Spleen (tissue), 7 donors: Measurements from ENCODE around the gene TESMIN.

Source experiments
- POLR2A ChIP-seq, 3 donors: fragments of 450-650 bp; IDR thresholded peaks; one replicate each; pipeline ENCODE4 v1.5.1; 2017; ENCODE audit warnings: antibody characterized with exemption in 3 of 3, mild to moderate bottlenecking in 1 of 3
- TF ChIP-seq, protein P1 (sequence below), 11 experiments: fragments of 200-600 bp in 7 of 11; fragments of 450-650 bp in 4 of 11; sonication (generic) in 4 of 11; IDR thresholded peaks in 8 of 11; conservative IDR thresholded peaks in 3 of 11; 1 replicate in 7 of 11; 2 replicates in 4 of 11; pipeline versions ENCODE4 v1.4.0 to v1.8.0; 2016 to 2021; ENCODE audit warnings: antibody characterized with exemption in 11 of 11, inconsistent platforms in 4 of 11, mild to moderate bottlenecking in 1 of 11
- donor health status: DM: no; HTN: no; CAD: no; lungs with moderate emphysema.
- donor health status: DM: no; HTN: no; CAD: no.
- donor health status: DM: no; HTN: no; CAD: no.

DNA sequence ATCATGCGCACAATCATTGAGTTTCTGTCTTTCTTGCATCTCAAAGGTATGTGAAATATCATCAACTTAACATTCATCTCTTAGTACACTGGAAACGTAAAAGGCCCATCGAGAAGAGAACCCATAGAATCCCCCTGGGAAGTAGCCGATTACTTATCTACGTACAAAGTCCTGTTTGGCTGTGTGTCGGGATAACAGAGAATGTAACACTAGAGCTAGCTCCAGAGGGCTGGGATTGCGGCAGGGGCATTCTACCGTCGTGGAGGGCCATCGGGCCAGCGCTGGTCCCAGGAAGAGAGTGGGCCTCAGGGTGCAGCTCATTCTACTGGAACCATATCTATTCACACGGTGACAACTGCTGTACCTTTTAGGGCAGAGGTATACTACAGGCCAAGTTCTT lies 62.4 kb downstream of the TESMIN start:
- TF ChIP-seq, protein P1, sequence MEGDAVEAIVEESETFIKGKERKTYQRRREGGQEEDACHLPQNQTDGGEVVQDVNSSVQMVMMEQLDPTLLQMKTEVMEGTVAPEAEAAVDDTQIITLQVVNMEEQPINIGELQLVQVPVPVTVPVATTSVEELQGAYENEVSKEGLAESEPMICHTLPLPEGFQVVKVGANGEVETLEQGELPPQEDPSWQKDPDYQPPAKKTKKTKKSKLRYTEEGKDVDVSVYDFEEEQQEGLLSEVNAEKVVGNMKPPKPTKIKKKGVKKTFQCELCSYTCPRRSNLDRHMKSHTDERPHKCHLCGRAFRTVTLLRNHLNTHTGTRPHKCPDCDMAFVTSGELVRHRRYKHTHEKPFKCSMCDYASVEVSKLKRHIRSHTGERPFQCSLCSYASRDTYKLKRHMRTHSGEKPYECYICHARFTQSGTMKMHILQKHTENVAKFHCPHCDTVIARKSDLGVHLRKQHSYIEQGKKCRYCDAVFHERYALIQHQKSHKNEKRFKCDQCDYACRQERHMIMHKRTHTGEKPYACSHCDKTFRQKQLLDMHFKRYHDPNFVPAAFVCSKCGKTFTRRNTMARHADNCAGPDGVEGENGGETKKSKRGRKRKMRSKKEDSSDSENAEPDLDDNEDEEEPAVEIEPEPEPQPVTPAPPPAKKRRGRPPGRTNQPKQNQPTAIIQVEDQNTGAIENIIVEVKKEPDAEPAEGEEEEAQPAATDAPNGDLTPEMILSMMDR (IDR thresholded peaks at IDR 0.05 in 8 of 11, conservative IDR thresholded peaks at IDR 0.05 in 3 of 11) = no peak
- TF ChIP-seq POLR2A (IDR thresholded peaks at IDR 0.05) = no peak
